Ramos (cell line): ENCODE measurements around the gene NDST4.

Experiments
- in situ Hi-C: fragments of 300-500 bp; cut with MboI; formaldehyde crosslinking; loops from one replicate; pipeline ENCODE4 v1.14.3; 2022; ENCODE audit warnings: low sequenced_read_pairs; ENCODE audit not compliant: unreplicated experiment

NDST4 gene

DNA sequence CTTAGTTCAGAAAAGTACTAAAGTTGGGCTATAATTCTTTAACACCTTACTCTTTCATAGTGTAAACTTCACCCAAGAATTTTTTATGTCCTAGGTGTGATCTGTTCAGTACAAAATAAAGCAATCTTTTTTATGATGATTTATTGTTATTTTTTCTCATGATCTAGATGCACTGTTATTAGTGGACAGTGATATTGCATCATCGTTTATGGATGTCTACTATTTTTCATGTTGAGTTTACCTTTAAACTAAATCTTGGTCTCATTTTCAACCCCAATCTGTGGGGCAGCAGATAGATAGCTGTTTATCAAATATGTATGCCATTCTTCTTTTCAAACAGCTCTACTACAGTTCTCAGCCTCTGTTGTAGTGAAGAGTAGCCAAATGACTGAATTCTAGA is 299.5 kb downstream of the NDST4 start:
- in situ Hi-C loops = no loop called here

DNA sequence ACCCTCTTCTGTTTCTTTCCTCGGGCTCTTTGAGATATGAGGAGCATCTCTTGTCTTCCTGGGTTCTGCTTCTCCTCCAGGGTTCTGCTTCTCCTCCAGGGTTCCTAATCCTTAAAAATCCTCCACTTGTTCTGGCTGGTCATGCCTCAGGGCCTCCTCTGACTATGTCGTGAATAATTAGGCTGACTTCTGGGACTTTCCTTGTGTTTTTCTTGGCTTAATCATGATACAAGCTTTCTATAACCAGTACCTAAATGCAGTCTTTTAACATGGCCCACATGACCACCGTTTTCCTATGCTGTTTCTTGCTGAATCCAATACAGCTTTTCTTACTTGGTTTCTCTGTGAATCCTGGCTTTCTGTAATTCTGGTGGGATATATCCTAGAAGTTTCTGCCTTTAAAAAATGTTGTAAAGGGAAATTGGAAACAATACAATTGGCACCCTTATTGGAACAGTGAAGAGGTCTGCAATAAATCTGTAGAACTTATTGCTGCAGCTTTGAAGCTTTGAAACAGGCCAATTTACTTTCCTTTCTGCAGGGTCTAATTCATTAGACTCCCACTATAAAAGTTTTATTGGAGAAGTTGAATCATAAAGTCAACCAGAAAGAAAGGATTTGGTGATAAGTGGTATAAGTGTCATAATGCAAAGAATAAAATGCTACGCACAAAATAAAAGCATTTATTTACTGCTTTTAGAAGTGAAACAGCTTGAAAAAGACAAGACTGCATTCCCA is 301.7 kb downstream of the NDST4 start:
- in situ Hi-C loops = no loop called here

DNA sequence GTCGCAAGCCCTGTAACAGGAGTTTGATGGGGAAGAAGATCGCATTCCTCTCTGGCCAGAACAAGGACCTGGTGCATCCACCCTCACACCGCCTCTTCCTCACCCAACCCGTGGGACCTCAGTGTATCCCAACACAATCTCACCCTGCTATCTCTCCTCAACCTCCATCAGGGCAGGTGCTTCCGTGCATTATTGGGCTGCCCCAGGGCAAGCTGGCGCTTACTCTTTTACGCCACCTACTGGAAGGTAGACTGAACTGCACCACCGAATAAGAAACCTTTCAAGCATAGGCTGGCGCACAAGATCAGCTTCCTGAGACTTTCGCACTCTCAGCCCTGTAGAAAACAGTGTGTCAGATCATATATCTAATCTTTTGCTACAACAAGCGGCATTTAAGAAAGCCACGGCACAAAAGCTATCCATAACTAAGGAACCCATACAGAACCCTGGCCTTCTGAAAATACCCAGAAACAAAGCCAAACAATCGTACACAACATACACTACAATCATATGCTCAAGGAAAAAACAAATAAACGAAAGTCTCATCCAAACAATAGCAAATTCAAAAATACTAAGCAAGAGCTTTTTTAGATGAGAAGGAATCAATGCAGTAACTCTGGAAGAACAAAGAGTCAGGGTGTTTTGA is 305.5 kb downstream of the NDST4 start:
- in situ Hi-C loops = loop anchor here (10.0 kb wide), 1 partner anchor 413 kb away; no protein-coding TSS in a partner anchor

DNA sequence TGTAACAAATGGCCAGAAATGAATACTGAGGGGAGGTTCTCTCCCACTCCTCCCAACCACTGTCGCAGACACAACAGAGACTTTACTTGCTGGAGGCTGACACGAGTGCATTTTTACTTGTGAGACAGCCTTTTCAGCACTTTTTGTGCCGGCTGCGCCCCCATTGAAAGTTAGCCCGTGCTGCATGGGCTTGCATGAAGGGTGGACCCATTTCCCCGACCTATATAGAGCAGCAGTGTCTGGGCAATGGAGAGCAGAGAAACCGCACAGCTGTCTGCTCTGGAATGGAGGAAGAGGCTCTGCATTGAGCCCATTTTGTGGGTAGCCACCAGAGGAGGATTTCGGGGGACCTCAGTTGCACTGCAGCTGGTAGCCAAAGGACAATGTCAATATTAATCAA is 306.1 kb downstream of the NDST4 start:
- in situ Hi-C loops = loop anchor here (10.0 kb wide), 1 partner anchor 413 kb away; no protein-coding TSS in a partner anchor

DNA sequence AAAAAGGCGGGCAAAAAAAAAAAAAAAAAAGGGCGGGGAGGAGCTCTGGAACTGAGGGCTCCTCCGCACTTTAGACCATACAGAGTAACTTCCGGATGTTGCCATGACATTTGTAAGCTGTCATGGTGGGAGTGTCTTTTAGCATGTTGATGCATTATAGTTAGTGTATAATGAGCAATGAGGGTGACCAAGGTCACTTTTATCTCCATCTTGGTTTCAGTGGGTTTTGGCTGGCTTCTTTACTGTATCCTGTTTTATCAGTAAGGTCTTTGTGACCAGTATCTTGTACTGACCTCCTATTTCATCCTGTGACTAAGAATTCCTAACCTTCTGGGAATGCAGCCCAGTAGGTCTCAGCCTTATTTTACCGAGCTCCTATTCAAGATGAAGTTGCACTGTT is 321.4 kb downstream of the NDST4 start:
- in situ Hi-C loops = no loop called here

DNA sequence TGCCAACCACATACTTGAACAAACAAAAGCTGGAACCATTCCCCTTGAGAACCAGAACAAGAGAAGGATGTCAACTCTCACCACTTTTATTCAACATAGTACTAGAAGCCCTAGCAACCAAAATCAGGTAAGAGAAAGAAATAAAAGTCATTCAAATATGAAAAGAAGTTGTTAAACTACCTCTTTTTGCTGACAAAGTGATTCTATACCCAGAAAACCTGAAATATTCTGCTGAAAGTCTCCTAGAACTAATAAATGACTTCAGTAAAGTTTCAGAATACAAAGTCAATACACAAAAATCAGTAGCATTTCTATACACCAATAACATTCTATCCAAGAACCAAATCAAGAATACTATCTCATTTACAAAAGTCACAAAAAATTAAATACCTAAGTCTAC is 327.9 kb downstream of the NDST4 start:
- in situ Hi-C loops = no loop called here

DNA sequence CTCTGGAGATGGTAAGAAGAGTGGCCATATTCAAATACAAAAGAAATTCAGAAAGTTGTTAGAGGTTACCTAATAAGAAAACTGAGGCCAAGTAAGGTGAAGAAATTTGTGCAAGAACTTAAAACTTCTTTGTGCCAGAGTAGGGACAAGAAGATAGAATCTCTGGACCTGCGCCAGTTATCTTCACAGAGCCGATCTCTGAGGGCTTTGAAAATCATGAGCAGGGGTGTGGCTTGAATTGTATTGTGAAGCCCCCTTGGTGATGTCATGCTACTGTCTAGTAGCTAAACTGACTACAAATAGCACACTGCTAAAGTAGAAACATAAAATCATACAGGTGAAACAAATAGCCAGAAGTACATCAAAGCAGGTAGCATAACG is 330.2 kb downstream of the NDST4 start:
- in situ Hi-C loops = no loop called here

DNA sequence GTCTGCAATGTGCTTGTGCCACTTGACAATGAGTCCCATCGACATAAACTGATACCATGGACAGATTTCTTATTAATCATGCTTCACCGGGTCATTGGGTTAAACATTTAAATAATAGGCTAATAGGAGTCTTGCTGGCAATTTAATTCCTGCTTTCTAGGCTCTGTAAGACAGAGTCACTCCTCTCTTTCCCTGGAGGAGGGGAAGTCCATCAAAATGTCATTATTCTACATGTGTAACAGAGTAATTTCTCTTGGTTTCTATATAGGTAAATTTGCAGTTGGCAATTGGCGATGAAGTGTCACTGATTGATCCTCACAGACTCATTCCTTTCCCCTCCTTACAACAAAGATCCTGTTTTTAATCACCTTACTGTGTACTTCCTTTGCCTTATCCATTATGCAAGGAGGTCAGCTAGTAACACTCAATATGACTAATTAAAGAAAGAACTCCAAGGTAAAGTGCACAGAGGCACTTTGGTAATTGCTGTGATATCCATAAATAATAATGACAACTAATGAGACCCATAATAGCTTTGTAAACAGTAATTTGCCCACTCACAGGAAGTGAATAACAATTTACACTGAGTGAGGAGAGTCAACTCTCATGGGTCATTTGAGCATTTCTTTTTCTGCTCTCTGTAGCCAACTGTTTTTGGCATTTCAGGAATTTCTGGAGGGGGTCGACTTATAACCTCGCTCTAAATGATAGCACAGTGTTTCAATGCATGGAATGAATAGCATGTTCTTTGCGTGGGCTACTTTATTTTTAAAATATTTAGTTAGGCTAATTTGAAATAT is 330.8 kb downstream of the NDST4 start:
- in situ Hi-C loops = no loop called here

DNA sequence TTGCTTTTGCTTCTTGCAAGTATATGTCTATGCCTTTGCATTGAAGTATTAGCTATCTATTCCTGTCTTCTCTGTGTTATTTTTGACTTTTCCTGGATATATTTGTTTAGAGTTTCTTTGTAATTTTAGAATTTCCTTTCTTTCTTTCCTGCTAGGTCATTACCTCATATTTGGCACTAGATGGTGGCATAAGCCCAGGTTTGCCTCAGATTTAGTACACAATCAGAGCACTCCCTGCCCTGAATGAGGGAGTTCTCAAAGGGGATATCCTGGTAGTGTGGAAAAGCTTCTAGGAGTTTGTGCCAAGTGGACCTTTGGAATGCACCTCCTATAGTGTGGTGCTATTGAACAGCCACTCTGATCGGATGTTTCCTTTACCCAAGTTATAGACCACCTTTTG is 333.2 kb downstream of the NDST4 start:
- in situ Hi-C loops = no loop called here
